GM19025 (cell line): ENCODE data around the gene PRR30.
"Not testable (repeated sequence)": the region's sequence is repeated elsewhere in the genome, so short reads cannot be mapped to it uniquely, and the experiment has no call there.

Experiments
- ATAC-seq: cut with Tn5 transposase; IDR thresholded peaks from one replicate; pipeline ENCODE4 v1.9.1; 2021; ENCODE audit warnings: mild to moderate bottlenecking, low read depth, moderate library complexity; ENCODE audit not compliant: unreplicated experiment

Gene PRR30

GRCh38 chr2:27130396-27130795, 8.8 kb downstream of the PRR30 start:
- no peak for ATAC-seq

- no peak for ATAC-seq
Observed at GRCh38 chr2:27128668-27129571, 10.3 kb downstream of the PRR30 start.

- ATAC-seq, result no peak
Observed at GRCh38 chr2:27127883-27128667, 11.1 kb downstream of the PRR30 start.

- ATAC-seq, result no peak
Observed at GRCh38 chr2:27126252-27126710, 12.9 kb downstream of the PRR30 start.

GRCh38 chr2:27125104-27125503, 14.1 kb downstream of the PRR30 start:
- ATAC-seq, result no peak

GRCh38 chr2:27123302-27124150, 15.7 kb downstream of the PRR30 start, which contains the start of gene ABHD1:
TSS of gene ABHD1 (plus strand) at chr2:27123815. CDS start at chr2:27123949, 134 bp downstream.
- ATAC-seq, result no peak

- ATAC-seq, result no peak
Observed at GRCh38 chr2:27122791-27123190, 16.4 kb downstream of the PRR30 start.

- ATAC-seq, result no peak
Observed at GRCh38 chr2:27121906-27122305, 17.3 kb downstream of the PRR30 start.

GRCh38 chr2:27119330-27119670, 19.9 kb downstream of the PRR30 start:
- not testable (repeated sequence) for ATAC-seq

GRCh38 chr2:27118525-27119329, 20.5 kb downstream of the PRR30 start, which contains the start of gene CGREF1:
TSS of gene CGREF1 (minus strand) at chr2:27119128. CDS start at chr2:27104366, 14,762 bp downstream.
- ATAC-seq, result no peak

GRCh38 chr2:27117995-27118524, 21.1 kb downstream of the PRR30 start:
- no peak for ATAC-seq

- ATAC-seq, result no peak
Observed at GRCh38 chr2:27115519-27115918, 23.7 kb downstream of the PRR30 start.

- not testable (repeated sequence) for ATAC-seq
Observed at GRCh38 chr2:27111392-27112078, 27.7 kb downstream of the PRR30 start.

- ATAC-seq, result not testable (repeated sequence)
Observed at GRCh38 chr2:27110603-27111352, 28.4 kb downstream of the PRR30 start.

GRCh38 chr2:27109083-27109482, 30.1 kb downstream of the PRR30 start:
- no peak for ATAC-seq

- no peak for ATAC-seq
Observed at GRCh38 chr2:27108221-27108620, 31.0 kb downstream of the PRR30 start.

- no peak for ATAC-seq
Observed at GRCh38 chr2:27105981-27106380, 33.2 kb downstream of the PRR30 start.

- no peak for ATAC-seq
Observed at GRCh38 chr2:27102329-27102728, 36.9 kb downstream of the PRR30 start.
